ENCODE data around the gene DCBLD1.

Gene DCBLD1

GRCh38 chr6:117477988-117478852 lies 4.3 kb upstream of the DCBLD1 start:
- H3K36me3 ChIP-seq (ENCODE audit: insufficient read depth, low read depth, low read length) = no peaks in the 10 kb centered on the region
- H3K9ac ChIP-seq (ENCODE audit: low read depth, low read length) = no peak overlapping the region
- peaks cover 12% of the 10 kb centered on the region; the same call in 1 of the 2 replicates for H3K4me1 ChIP-seq (ENCODE audit: insufficient read depth, low read length)
- H3K9me3 ChIP-seq (ENCODE audit: insufficient read depth, low read depth, low read length) = no peaks in the 10 kb centered on the region
- no peak overlapping the region for H3K27ac ChIP-seq (ENCODE audit: low read length)
- H3K27me3 ChIP-seq (ENCODE audit: insufficient read depth, low read length) = peaks cover 19% of the 10 kb centered on the region
- H3K4me3 ChIP-seq (ENCODE audit: low read length) = no peak overlapping the region

GRCh38 chr6:117478853-117479231 lies 3.6 kb upstream of the DCBLD1 start:
- H3K4me1 ChIP-seq (ENCODE audit: insufficient read depth, low read length) = peaks cover 14% of the 10 kb centered on the region; the same call in 1 of the 2 replicates
- H3K27ac ChIP-seq (ENCODE audit: low read length) = no peak overlapping the region
- H3K9ac ChIP-seq (ENCODE audit: low read depth, low read length) = no peak overlapping the region
- no peaks in the 10 kb centered on the region for H3K9me3 ChIP-seq (ENCODE audit: insufficient read depth, low read depth, low read length)
- no peak overlapping the region for H3K4me3 ChIP-seq (ENCODE audit: low read length)
- peaks cover 25% of the 10 kb centered on the region for H3K27me3 ChIP-seq (ENCODE audit: insufficient read depth, low read length)
- no peaks in the 10 kb centered on the region for H3K36me3 ChIP-seq (ENCODE audit: insufficient read depth, low read depth, low read length)

- no peak overlapping the region for H3K27ac ChIP-seq (ENCODE audit: low read length)
Measured at GRCh38 chr6:117480651-117481050, 1.8 kb upstream of the DCBLD1 start.

GRCh38 chr6:117481278-117481925 lies 1.1 kb upstream of the DCBLD1 start:
- 0 out of 2 replicates have a peak overlapping the region, but pooled peaks have one; percentile 0 for H3K9ac ChIP-seq (ENCODE audit: low read depth, low read length)
- no peak overlapping the region for H3K27ac ChIP-seq (ENCODE audit: low read length)
- peaks cover 28% of the 10 kb centered on the region for H3K27me3 ChIP-seq (ENCODE audit: insufficient read depth, low read length)
- peaks cover under 1% of the 10 kb centered on the region; the same call in 1 of the 2 replicates for H3K9me3 ChIP-seq (ENCODE audit: insufficient read depth, low read depth, low read length)
- H3K36me3 ChIP-seq (ENCODE audit: insufficient read depth, low read depth, low read length) = no peaks in the 10 kb centered on the region
- H3K4me3 ChIP-seq (ENCODE audit: low read length) = peak overlapping the region; percentile 88
- H3K4me1 ChIP-seq (ENCODE audit: insufficient read depth, low read length) = peaks cover 16% of the 10 kb centered on the region; the same call in 1 of the 2 replicates

More at GRCh38 chr6:117480651-117481050, 1.8 kb upstream of the DCBLD1 start:
- Histone ChIP-seq H3K4me1 (ENCODE audit: insufficient read depth, low read length) (peaks cover 16% of the 10 kb centered on the region; the same call in 1 of the 2 replicates), H3K9ac (ENCODE audit: low read depth, low read length) (no peak overlapping the region), H3K4me3 (ENCODE audit: low read length) (no peak overlapping the region), H3K27me3 (ENCODE audit: insufficient read depth, low read length) (peaks cover 28% of the 10 kb centered on the region), H3K36me3 (ENCODE audit: insufficient read depth, low read depth, low read length) (no peaks in the 10 kb centered on the region), H3K9me3 (ENCODE audit: insufficient read depth, low read depth, low read length) (no peaks in the 10 kb centered on the region)

GRCh38 chr6:117481926-117482239 lies 591 bp upstream of the DCBLD1 start:
- Histone ChIP-seq H3K4me3 (ENCODE audit: low read length) (peak overlapping the region; percentile 88), H3K27ac (ENCODE audit: low read length) (no peak overlapping the region), H3K27me3 (ENCODE audit: insufficient read depth, low read length) (peaks cover 28% of the 10 kb centered on the region), H3K36me3 (ENCODE audit: insufficient read depth, low read depth, low read length) (no peaks in the 10 kb centered on the region), H3K9me3 (ENCODE audit: insufficient read depth, low read depth, low read length) (peaks cover 5% of the 10 kb centered on the region; the same call in 1 of the 2 replicates), H3K4me1 (ENCODE audit: insufficient read depth, low read length) (peaks cover 16% of the 10 kb centered on the region; the same call in 1 of the 2 replicates), H3K9ac (ENCODE audit: low read depth, low read length) (0 out of 2 replicates have a peak overlapping the region, but pooled peaks have one; percentile 0)

- H3K36me3 ChIP-seq (ENCODE audit: insufficient read depth, low read depth, low read length) = no peaks in the 10 kb centered on the region
- peak overlapping the region; percentile 88 for H3K4me3 ChIP-seq (ENCODE audit: low read length)
- H3K4me1 ChIP-seq (ENCODE audit: insufficient read depth, low read length) = peaks cover 12% of the 10 kb centered on the region; the same call in 1 of the 2 replicates
- H3K9ac ChIP-seq (ENCODE audit: low read depth, low read length) = peak overlapping the region; percentile 70; the same call in 1 of the 2 replicates
- no peak overlapping the region for H3K27ac ChIP-seq (ENCODE audit: low read length)
- peaks cover 28% of the 10 kb centered on the region for H3K27me3 ChIP-seq (ENCODE audit: insufficient read depth, low read length)
- H3K9me3 ChIP-seq (ENCODE audit: insufficient read depth, low read depth, low read length) = peaks cover 10% of the 10 kb centered on the region
Measured at GRCh38 chr6:117483004-117483644, 650 bp downstream of the DCBLD1 start.

- Histone ChIP-seq H3K9ac (ENCODE audit: low read depth, low read length) (peak overlapping the region; percentile 70; the same call in 1 of the 2 replicates), H3K4me1 (ENCODE audit: insufficient read depth, low read length) (peaks cover 12% of the 10 kb centered on the region; the same call in 1 of the 2 replicates), H3K4me3 (ENCODE audit: low read length) (peak overlapping the region; percentile 88), H3K27ac (ENCODE audit: low read length) (no peak overlapping the region), H3K9me3 (ENCODE audit: insufficient read depth, low read depth, low read length) (peaks cover 10% of the 10 kb centered on the region), H3K27me3 (ENCODE audit: insufficient read depth, low read length) (peaks cover 28% of the 10 kb centered on the region), H3K36me3 (ENCODE audit: insufficient read depth, low read depth, low read length) (no peaks in the 10 kb centered on the region)
Measured at GRCh38 chr6:117483645-117484016, 1.2 kb downstream of the DCBLD1 start.

GRCh38 chr6:117484052-117484646 lies 1.7 kb downstream of the DCBLD1 start:
- Histone ChIP-seq H3K9ac (ENCODE audit: low read depth, low read length) (peak overlapping the region; percentile 70; the same call in 1 of the 2 replicates), H3K27ac (ENCODE audit: low read length) (no peak overlapping the region), H3K4me1 (ENCODE audit: insufficient read depth, low read length) (peaks cover 12% of the 10 kb centered on the region; the same call in 1 of the 2 replicates), H3K4me3 (ENCODE audit: low read length) (peak overlapping the region; percentile 88), H3K9me3 (ENCODE audit: insufficient read depth, low read depth, low read length) (peaks cover 10% of the 10 kb centered on the region), H3K27me3 (ENCODE audit: insufficient read depth, low read length) (peaks cover 28% of the 10 kb centered on the region), H3K36me3 (ENCODE audit: insufficient read depth, low read depth, low read length) (no peaks in the 10 kb centered on the region)

GRCh38 chr6:117485433-117485832 lies 3.0 kb downstream of the DCBLD1 start:
- Histone ChIP-seq H3K9ac (ENCODE audit: low read depth, low read length) (no peak overlapping the region), H3K36me3 (ENCODE audit: insufficient read depth, low read depth, low read length) (no peaks in the 10 kb centered on the region), H3K27me3 (ENCODE audit: insufficient read depth, low read length) (peaks cover 28% of the 10 kb centered on the region), H3K4me1 (ENCODE audit: insufficient read depth, low read length) (peaks cover 12% of the 10 kb centered on the region; the same call in 1 of the 2 replicates), H3K4me3 (ENCODE audit: low read length) (no peak overlapping the region), H3K27ac (ENCODE audit: low read length) (no peak overlapping the region), H3K9me3 (ENCODE audit: insufficient read depth, low read depth, low read length) (peaks cover 10% of the 10 kb centered on the region)

- Histone ChIP-seq H3K9ac (ENCODE audit: low read depth, low read length) (no peak overlapping the region), H3K4me3 (ENCODE audit: low read length) (no peak overlapping the region), H3K27ac (ENCODE audit: low read length) (no peak overlapping the region), H3K36me3 (ENCODE audit: insufficient read depth, low read depth, low read length) (no peaks in the 10 kb centered on the region), H3K9me3 (ENCODE audit: insufficient read depth, low read depth, low read length) (peaks cover 10% of the 10 kb centered on the region), H3K4me1 (ENCODE audit: insufficient read depth, low read length) (peaks cover 4% of the 10 kb centered on the region), H3K27me3 (ENCODE audit: insufficient read depth, low read length) (peaks cover 9% of the 10 kb centered on the region; the same call in 1 of the 2 replicates)
Measured at GRCh38 chr6:117487821-117488220, 5.3 kb downstream of the DCBLD1 start.

GRCh38 chr6:117489003-117489402 lies 6.5 kb downstream of the DCBLD1 start:
- Histone ChIP-seq H3K36me3 (ENCODE audit: insufficient read depth, low read depth, low read length) (no peaks in the 10 kb centered on the region), H3K27ac (ENCODE audit: low read length) (no peak overlapping the region), H3K9me3 (ENCODE audit: insufficient read depth, low read depth, low read length) (peaks cover 10% of the 10 kb centered on the region), H3K4me3 (ENCODE audit: low read length) (no peak overlapping the region), H3K9ac (ENCODE audit: low read depth, low read length) (no peak overlapping the region), H3K27me3 (ENCODE audit: insufficient read depth, low read length) (peaks cover 2% of the 10 kb centered on the region; the same call in 1 of the 2 replicates), H3K4me1 (ENCODE audit: insufficient read depth, low read length) (peaks cover under 1% of the 10 kb centered on the region)

Measured in iPS-20b (cell line).